Neural crest cell (in vitro differentiated cells): ENCODE measurements around the gene ADCK2. TPM values are rescaled to one million over a fixed set of nuclear protein-coding genes. Genes with fewer than 3 reads are reported as not detected.
"Not testable (repeated sequence)": the region's sequence is repeated elsewhere in the genome, so short reads cannot be mapped to it uniquely, and the experiment has no call there.

Experiments used
- DNase-seq: peaks from one replicate; pipeline ENCODE4 v3.0.0; 2021; ENCODE audit warnings: low read depth, mixed read lengths, low spot score
- H3K27ac Mint-ChIP-seq: one replicate; pipeline ENCODE4 v1.8.0; 2021; ENCODE audit warnings: mild to moderate bottlenecking, mixed read lengths; ENCODE audit not compliant: unreplicated experiment
- H3K27me3 Mint-ChIP-seq: 2 replicates; pipeline ENCODE4 v1.8.0; 2021; ENCODE audit warnings: low read depth, mild to moderate bottlenecking, mixed read lengths
- H3K36me3 Mint-ChIP-seq: 2 replicates; pipeline ENCODE4 v1.8.0; 2021; ENCODE audit warnings: low read depth, mild to moderate bottlenecking, mixed read lengths
- H3K4me1 Mint-ChIP-seq: 2 replicates; pipeline ENCODE4 v1.8.0; 2021; ENCODE audit warnings: mixed read lengths
- H3K4me3 Mint-ChIP-seq: one replicate; pipeline ENCODE4 v1.8.0; 2021; ENCODE audit warnings: mild to moderate bottlenecking, mixed read lengths
- H3K9me3 Mint-ChIP-seq: 2 replicates; pipeline ENCODE4 v1.8.0; 2021; ENCODE audit warnings: mixed read lengths
- CTCF ChIP-seq: fragments of 200-600 bp; sonication (generic); conservative IDR thresholded peaks from 2 replicates; pipeline ENCODE4 v1.5.0; 2021; ENCODE audit warnings: antibody characterized with exemption, mild to moderate bottlenecking
- total RNA-seq: library from RNA; stranded (reverse); gene quantifications from 2 replicates; pipeline ENCODE4 v1.2.1, GENCODE V29; 2021

The ADCK2 gene
- total RNA-seq, 1 donor from 2014 or later, result 14.2 TPM

GRCh38 chr7:140688341-140688740 lies 15.6 kb downstream of the ADCK2 start:
- no peaks in the 10 kb centered on the region for H3K9me3 Mint-ChIP-seq
- DNase-seq, result no peak
- H3K4me3 Mint-ChIP-seq, result no peak overlapping the region
- H3K27me3 Mint-ChIP-seq, result no peaks in the 10 kb centered on the region
- peaks cover 3% of the 10 kb centered on the region for H3K36me3 Mint-ChIP-seq
- TF ChIP-seq CTCF, result no peak
- H3K27ac Mint-ChIP-seq, result no peak overlapping the region
- H3K4me1 Mint-ChIP-seq, result peaks cover 13% of the 10 kb centered on the region

GRCh38 chr7:140689199-140690152 lies 16.7 kb downstream of the ADCK2 start:
- H3K9me3 Mint-ChIP-seq, result no peaks in the 10 kb centered on the region
- TF ChIP-seq CTCF, result no peak
- H3K4me1 Mint-ChIP-seq, result peaks cover 1% of the 10 kb centered on the region
- peak overlapping the region; percentile 47 for H3K4me3 Mint-ChIP-seq
- DNase-seq, result no peak
- no peak overlapping the region for H3K27ac Mint-ChIP-seq
- no peaks in the 10 kb centered on the region for H3K36me3 Mint-ChIP-seq
- no peaks in the 10 kb centered on the region for H3K27me3 Mint-ChIP-seq

- no peaks in the 10 kb centered on the region for H3K27me3 Mint-ChIP-seq
Observed at GRCh38 chr7:140691376-140692045, 18.8 kb downstream of the ADCK2 start.

GRCh38 chr7:140693849-140694248 lies 21.1 kb downstream of the ADCK2 start:
- peaks cover 31% of the 10 kb centered on the region for H3K4me1 Mint-ChIP-seq

More at GRCh38 chr7:140691376-140692045, 18.8 kb downstream of the ADCK2 start:
- Mint-ChIP-seq H3K4me3 (no peak overlapping the region), H3K27ac (no peak overlapping the region), H3K9me3 (no peaks in the 10 kb centered on the region), H3K4me1 (peaks cover 10% of the 10 kb centered on the region), H3K36me3 (no peaks in the 10 kb centered on the region)
- no peak for DNase-seq
- TF ChIP-seq CTCF, result no peak

GRCh38 chr7:140694592-140694991 lies 21.8 kb downstream of the ADCK2 start:
- no peaks in the 10 kb centered on the region for H3K36me3 Mint-ChIP-seq
- H3K27ac Mint-ChIP-seq, result no peak overlapping the region

More at GRCh38 chr7:140693849-140694248, 21.1 kb downstream of the ADCK2 start:
- H3K9me3 Mint-ChIP-seq, H3K4me3 Mint-ChIP-seq, H3K27ac Mint-ChIP-seq, H3K27me3 Mint-ChIP-seq, H3K36me3 Mint-ChIP-seq, DNase-seq: not testable (repeated sequence)

More at GRCh38 chr7:140694592-140694991, 21.8 kb downstream of the ADCK2 start:
- H3K27me3 Mint-ChIP-seq, result no peaks in the 10 kb centered on the region
- peaks cover 36% of the 10 kb centered on the region for H3K4me1 Mint-ChIP-seq
- peak overlapping the region; percentile 72 for H3K4me3 Mint-ChIP-seq
- H3K9me3 Mint-ChIP-seq, result no peaks in the 10 kb centered on the region
- no peak for DNase-seq
- no peak for TF ChIP-seq CTCF
